AG09309 (cell line): ENCODE measurements around the gene FGF1.

ENCODE experiments used
- DNase-seq: peaks from one replicate; pipeline ENCODE4 v3.0.0-alpha.2; 2010; ENCODE audit warnings: low read depth
- H3K4me3 ChIP-seq: 2 replicates; pipeline ENCODE4 v1.5.1; 2011; ENCODE audit warnings: mild to moderate bottlenecking, low read depth, low read length, moderate library complexity; ENCODE audit not compliant: control insufficient read depth
- TF ChIP-seq, protein P1 (sequence below): IDR thresholded peaks from 2 replicates; pipeline ENCODE4 v1.5.1; 2011; ENCODE audit warnings: mild to moderate bottlenecking, low read depth, low read length, inconsistent platforms; ENCODE audit not compliant: insufficient read depth, control insufficient read depth; ENCODE audit errors: missing control alignments

Gene FGF1

GRCh38 chr5:142688281-142688989, 2.5 kb upstream of the FGF1 start:
- TF ChIP-seq, protein P1, sequence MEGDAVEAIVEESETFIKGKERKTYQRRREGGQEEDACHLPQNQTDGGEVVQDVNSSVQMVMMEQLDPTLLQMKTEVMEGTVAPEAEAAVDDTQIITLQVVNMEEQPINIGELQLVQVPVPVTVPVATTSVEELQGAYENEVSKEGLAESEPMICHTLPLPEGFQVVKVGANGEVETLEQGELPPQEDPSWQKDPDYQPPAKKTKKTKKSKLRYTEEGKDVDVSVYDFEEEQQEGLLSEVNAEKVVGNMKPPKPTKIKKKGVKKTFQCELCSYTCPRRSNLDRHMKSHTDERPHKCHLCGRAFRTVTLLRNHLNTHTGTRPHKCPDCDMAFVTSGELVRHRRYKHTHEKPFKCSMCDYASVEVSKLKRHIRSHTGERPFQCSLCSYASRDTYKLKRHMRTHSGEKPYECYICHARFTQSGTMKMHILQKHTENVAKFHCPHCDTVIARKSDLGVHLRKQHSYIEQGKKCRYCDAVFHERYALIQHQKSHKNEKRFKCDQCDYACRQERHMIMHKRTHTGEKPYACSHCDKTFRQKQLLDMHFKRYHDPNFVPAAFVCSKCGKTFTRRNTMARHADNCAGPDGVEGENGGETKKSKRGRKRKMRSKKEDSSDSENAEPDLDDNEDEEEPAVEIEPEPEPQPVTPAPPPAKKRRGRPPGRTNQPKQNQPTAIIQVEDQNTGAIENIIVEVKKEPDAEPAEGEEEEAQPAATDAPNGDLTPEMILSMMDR = no peak
- DNase-seq = no peak
- H3K4me3 ChIP-seq = no peak overlapping the region

DNA sequence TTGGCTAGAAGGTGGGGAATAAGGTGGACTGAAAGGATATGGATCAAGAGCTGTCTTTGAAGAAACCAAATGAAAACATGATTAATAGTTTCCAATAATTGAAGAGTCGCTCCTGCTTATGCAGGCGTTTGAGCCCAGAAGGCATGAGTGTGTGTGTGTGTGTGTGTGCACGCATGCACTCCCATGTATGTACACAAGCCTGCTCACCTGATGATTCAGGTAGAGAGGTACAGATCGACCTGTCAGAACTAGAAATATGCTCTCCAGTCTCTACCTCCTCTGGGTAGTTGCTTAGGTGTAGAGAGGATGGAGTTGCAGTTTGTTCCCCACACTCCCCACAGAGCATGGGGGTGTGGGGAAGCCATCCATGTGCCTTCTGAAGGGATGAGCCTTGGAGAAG, 1.1 kb upstream of the FGF1 start:
- TF ChIP-seq, protein P1 = no peak

GRCh38 chr5:142686210-142686734, 382 bp upstream of the FGF1 start:
- no peak for DNase-seq
- TF ChIP-seq, protein P1 = no peak
- no peak overlapping the region for H3K4me3 ChIP-seq

More for the DNA sequence above, 1.1 kb upstream of the FGF1 start:
- DNase-seq = no peak
- H3K4me3 ChIP-seq = no peak overlapping the region

DNA sequence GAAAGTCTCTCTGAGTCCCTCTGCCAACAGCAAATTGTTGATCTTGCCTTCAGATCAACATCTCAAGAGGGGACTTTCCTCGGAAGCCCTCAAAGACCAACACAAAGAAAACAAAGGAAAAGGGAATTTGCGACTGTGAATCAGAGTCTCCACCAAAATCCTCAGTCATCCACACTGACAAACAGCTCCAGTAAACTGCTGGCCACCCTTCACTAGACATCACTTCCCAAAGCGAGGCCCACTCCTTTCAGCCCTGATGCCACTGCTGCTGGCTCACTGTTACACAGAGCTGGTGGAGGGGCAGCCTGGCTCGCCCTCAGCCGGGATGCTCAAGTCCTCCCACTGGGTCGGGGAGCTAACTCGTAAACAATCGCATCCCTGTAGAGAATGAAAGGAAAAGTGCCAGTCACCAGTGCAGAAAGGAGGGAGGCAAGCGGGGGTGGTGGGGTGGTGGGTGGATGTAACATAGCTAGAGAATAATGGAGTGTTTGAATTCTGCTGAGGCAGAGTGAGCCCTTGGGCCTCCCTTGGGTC, 1.3 kb downstream of the FGF1 start:
- DNase-seq = no peak
- H3K4me3 ChIP-seq = no peak overlapping the region
- TF ChIP-seq, protein P1 = no peak

- no peak overlapping the region for H3K4me3 ChIP-seq
- DNase-seq = no peak
- TF ChIP-seq, protein P1 = no peak
Observed at GRCh38 chr5:142683881-142684505, 1.9 kb downstream of the FGF1 start.

- no peak overlapping the region for H3K4me3 ChIP-seq
- no peak for DNase-seq
- TF ChIP-seq, protein P1 = no peak
Observed at GRCh38 chr5:142683116-142683515, 2.8 kb downstream of the FGF1 start.
